Endothelial cell of umbilical vein (primary cell): ENCODE results near the gene LILRA5. TPM values are rescaled to one million over a fixed set of nuclear protein-coding genes. Genes with fewer than 3 reads are reported as not detected.

Experiments used
- BruUV-seq: library from RNA; stranded (reverse); fragments of 400-500 nt; replicated peaks from 2 replicates; lab custom pipeline; 2021; lab: Mats Ljungman, UMichigan
- CTCF ChIA-PET: fragments of 300-600, 350-600 bp; sonication (Branson Sonifier 250); formaldehyde crosslinking; loops from one replicate; lab custom pipeline; 2021; ENCODE audit warnings: antibody characterized with exemption, inconsistent platforms; lab: Charles Lee
- POLR2A ChIA-PET: fragments of 300-600, 350-600 bp; sonication (Branson Sonifier 250); formaldehyde crosslinking; loops from one replicate; lab custom pipeline; 2021; ENCODE audit warnings: antibody characterized with exemption, inconsistent platforms; lab: Charles Lee
- DNase-seq: peaks from one replicate; pipeline ENCODE4 v3.0.0-alpha.2; 2011; ENCODE audit warnings: low read depth, low spot score
- FAIRE-seq: peaks from 2 replicates; lab custom pipeline; 2011; peaks lifted over from hg19 to GRCh38; lab: Jason Lieb, UNC
- H2AFZ ChIP-seq: 2 replicates; pipeline ENCODE4 v1.6.0; 2012; ENCODE audit warnings: low read depth, low read length, control low read depth, inconsistent platforms
- H3K27ac ChIP-seq: 2 replicates; pipeline ENCODE4 v1.5.1; 2011; ENCODE audit warnings: low read depth, mild to moderate bottlenecking, control low read depth, low read length, moderate library complexity; ENCODE audit not compliant: insufficient read depth
- H3K27me3 ChIP-seq, 2 experiments: 2 replicates each; pipeline versions ENCODE4 v1.6.0 to v1.6.1; 2011; ENCODE audit warnings: low read length in 2 of 2, mixed read lengths in 1 of 2; ENCODE audit not compliant: control insufficient read depth in 2 of 2, insufficient read depth in 2 of 2
- H3K36me3 ChIP-seq, 2 experiments: 2 replicates in 1 of 2; 3 replicates in 1 of 2; pipeline ENCODE4 v1.5.1; 2011; ENCODE audit warnings: low read length in 2 of 2, mild to moderate bottlenecking in 1 of 2, moderate library complexity in 1 of 2; ENCODE audit not compliant: control insufficient read depth in 2 of 2, insufficient read depth in 2 of 2; ENCODE audit errors: extremely low read depth in 1 of 2
- H3K4me1 ChIP-seq: 3 replicates; pipeline ENCODE4 v1.5.1; 2011; ENCODE audit warnings: mild to moderate bottlenecking, low read length; ENCODE audit not compliant: control insufficient read depth, insufficient read depth; ENCODE audit errors: extremely low read depth
- H3K4me2 ChIP-seq: 2 replicates; pipeline ENCODE4 v1.6.1; 2011; ENCODE audit warnings: low read length, control low read depth, mixed read lengths; ENCODE audit not compliant: insufficient read depth
- H3K4me3 ChIP-seq, 3 experiments: fragments of 200-600 bp in 1 of 3; sonication (generic), shearing (Covaris generic) in 1 of 3; replicated peaks in 1 of 3; 2 replicates each; pipeline ENCODE4 v1.5.1; 2011 to 2016; ENCODE audit warnings: control low read depth in 3 of 3, low read length in 3 of 3, mild to moderate bottlenecking in 2 of 3, inconsistent platforms in 1 of 3, low read depth in 1 of 3, moderate library complexity in 1 of 3; ENCODE audit not compliant: insufficient read depth in 1 of 3
- H3K79me2 ChIP-seq: 2 replicates; pipeline ENCODE4 v1.6.0; 2012; ENCODE audit warnings: low read length, inconsistent platforms; ENCODE audit not compliant: control insufficient read depth, insufficient read depth
- H3K9ac ChIP-seq: replicated peaks from 2 replicates; pipeline ENCODE3; 2011; ENCODE audit warnings: low read length, control low read depth; ENCODE audit not compliant: insufficient read depth; ENCODE audit errors: extremely low read depth
- H3K9me1 ChIP-seq: replicated peaks from 3 replicates; pipeline ENCODE4 v1.6.0; 2011; ENCODE audit warnings: mild to moderate bottlenecking, low read length; ENCODE audit not compliant: control insufficient read depth, insufficient read depth; ENCODE audit errors: extremely low read depth
- H3K9me3 ChIP-seq: replicated peaks from 2 replicates; pipeline ENCODE4 v1.5.1; 2012; ENCODE audit warnings: low read length, inconsistent platforms; ENCODE audit not compliant: control insufficient read depth, insufficient read depth
- H4K20me1 ChIP-seq: replicated peaks from 2 replicates; pipeline ENCODE3; 2011; ENCODE audit warnings: mild to moderate bottlenecking, low read length; ENCODE audit not compliant: control insufficient read depth, insufficient read depth; ENCODE audit errors: extremely low read depth
- CTCF ChIP-seq, 2 donors: IDR thresholded peaks; 1 replicate in 1 of 2; 2 replicates in 1 of 2; pipeline ENCODE4 v1.5.1; 2011; ENCODE audit warnings: low read length in 2 of 2, mild to moderate bottlenecking in 2 of 2, moderate library complexity in 2 of 2, control low read depth in 1 of 2, inconsistent platforms in 1 of 2, low read depth in 1 of 2; ENCODE audit not compliant: insufficient read depth in 1 of 2; ENCODE audit errors: extremely low read depth in 1 of 2
- EZH2 ChIP-seq: IDR thresholded peaks from 2 replicates; pipeline ENCODE4 v1.6.1; 2012; ENCODE audit warnings: borderline replicate concordance, low read depth, mild to moderate bottlenecking, moderate library complexity, low read length, inconsistent platforms; ENCODE audit not compliant: severe bottlenecking
- FOS ChIP-seq: IDR thresholded peaks from 2 replicates; pipeline ENCODE4 v1.6.1; 2011; ENCODE audit warnings: mild to moderate bottlenecking, low read length, moderate library complexity, borderline replicate concordance; ENCODE audit not compliant: insufficient read depth
- GATA2 ChIP-seq: IDR thresholded peaks from 2 replicates; pipeline ENCODE4 v1.7.0; 2011; ENCODE audit warnings: low read depth, mild to moderate bottlenecking, moderate library complexity, mixed read lengths, low read length; ENCODE audit not compliant: insufficient read length, insufficient read depth
- JUN ChIP-seq: IDR thresholded peaks from 2 replicates; pipeline ENCODE4 v1.6.1; 2011; ENCODE audit warnings: borderline replicate concordance, low read depth; ENCODE audit not compliant: insufficient read length, insufficient read depth
- MAX ChIP-seq: IDR thresholded peaks from 2 replicates; pipeline ENCODE4 v1.6.1; 2011; ENCODE audit not compliant: insufficient read depth, insufficient read length
- MYC ChIP-seq: IDR thresholded peaks from one replicate; pipeline ENCODE4 v1.6.1; 2011; ENCODE audit warnings: mild to moderate bottlenecking, low read depth, low read length
- POLR2A ChIP-seq: IDR thresholded peaks from 2 replicates; pipeline ENCODE4 v1.6.1; 2012; ENCODE audit warnings: low read depth, mild to moderate bottlenecking, control low read depth, low read length
- POLR2AphosphoS5 ChIP-seq: IDR thresholded peaks from 2 replicates; pipeline ENCODE4 v1.6.1; 2012; ENCODE audit warnings: low read depth, mild to moderate bottlenecking, control low read depth, low read length, moderate library complexity; ENCODE audit not compliant: insufficient read depth
- dilution Hi-C: fragments of 300-500 bp; cut with MboI; formaldehyde crosslinking; loops from one replicate; pipeline ENCODE4 v1.15.0; 2019; ENCODE audit warnings: low sequenced_read_pairs; ENCODE audit not compliant: extremely low pct_ligation_motif_present
- intact Hi-C: fragments of 100-400 bp; cut with micrococcal nuclease; formaldehyde crosslinking; loops from one replicate; pipeline ENCODE4 v1.10.0; 2022
- polyA plus RNA-seq, 4 experiments: library from polyadenylated mRNA; depleted of rRNA in 3 of 4; stranded (reverse) in 3 of 4; unstranded in 1 of 4; fragments of >200 nt; gene quantifications; 2 replicates each; pipeline versions ENCODE4 v1.2.1 to v1.2.3, GENCODE V29; 2011 to 2012; ENCODE audit warnings: missing spikeins in 1 of 4
- total RNA-seq: library from RNA; stranded (reverse); gene quantifications from 2 replicates; pipeline ENCODE4 v1.2.3, GENCODE V29; 2021

Gene LILRA5
- total and polyA plus RNA-seq, 2 donors (not counting 3 experiments of a cell fraction or from before 2014, with no cell fraction given), result not detected

GRCh38 chr19:54337858-54338230 is 24.9 kb upstream of the LILRA5 start:
- Histone ChIP-seq H3K9me1 (no peaks in the 10 kb centered on the region), H3K27me3 (no peaks in the 10 kb centered on the region), H3K9me3 (no peaks in the 10 kb centered on the region), H3K9ac (no peak overlapping the region), H3K27ac (no peak overlapping the region), H4K20me1 (no peaks in the 10 kb centered on the region), H3K4me1 (no peaks in the 10 kb centered on the region), H2AFZ (no peak overlapping the region), H3K79me2 (no peaks in the 10 kb centered on the region), H3K36me3 (no peaks in the 10 kb centered on the region), H3K4me3 (no peak overlapping the region), H3K4me2 (no peak overlapping the region)
- no peak for FAIRE-seq
- no peak for DNase-seq
- dilution Hi-C loops (no loop called here), intact Hi-C loops (no loop called here)
- BruUV-seq, result no TSS peak
- ChIA-PET CTCF (no interaction called here), POLR2A (no interaction called here)
- no peak for TF ChIP-seq POLR2AphosphoS5
- TF ChIP-seq JUN, result no peak
- no peak for TF ChIP-seq MAX
- no peak for TF ChIP-seq MYC
- no peak for TF ChIP-seq CTCF (IDR thresholded peaks at IDR 0.05; ENCODE audit: extremely low read depth in 1 of 2, insufficient read depth in 1 of 2, low read depth in 1 of 2, low read length in 2 of 2)
- no peak for TF ChIP-seq FOS
- no peak for TF ChIP-seq GATA2
- no peak for TF ChIP-seq EZH2
- TF ChIP-seq POLR2A, result no peak
